ENCODE measurements around the gene AP3D1.
A peak's percentile ranks its signal among the peaks of the same experiment; 100 is the strongest.
"Not testable (repeated sequence)": the region's sequence is repeated elsewhere in the genome, so short reads cannot be mapped to it uniquely, and the experiment has no call there.

The AP3D1 gene

GRCh38 chr19:2138061-2138728, 13.2 kb downstream of the AP3D1 start:
- Histone ChIP-seq H3K4me3 (ENCODE audit: low read depth, low read length) (no peak overlapping the region), H3K27me3 (no peaks in the 10 kb centered on the region), H3K4me1 (peaks cover 4% of the 10 kb centered on the region; the same call in 1 of the 2 replicates), H3K36me3 (peaks cover 39% of the 10 kb centered on the region), H3K9me3 (no peaks in the 10 kb centered on the region)
- TF ChIP-seq CTCF (IDR thresholded peaks at IDR 0.05; ENCODE audit: low read depth, low read length), result no peak
- DNase-seq, result no peak

DNA sequence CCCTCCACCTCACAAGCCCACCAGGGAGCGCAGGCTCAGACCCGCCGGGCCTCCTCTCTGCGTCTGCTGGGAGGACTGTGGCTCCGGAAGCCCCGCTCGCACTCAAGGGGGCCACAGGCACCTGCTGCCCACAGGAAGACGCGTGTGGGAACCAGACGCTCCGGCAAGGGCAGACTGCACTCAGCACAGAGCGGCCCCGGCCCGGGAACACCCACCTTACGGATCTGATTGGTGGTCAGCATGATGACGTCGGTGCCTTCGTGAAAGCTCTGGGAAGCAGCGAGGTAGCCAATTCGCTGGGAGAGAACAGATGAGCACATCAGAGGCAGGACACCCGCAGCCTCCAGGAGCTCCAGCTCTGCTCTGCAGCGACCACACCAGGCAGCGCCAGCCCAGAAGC, 14.6 kb downstream of the AP3D1 start:
- TF ChIP-seq CTCF (IDR thresholded peaks at IDR 0.05; ENCODE audit: low read depth, low read length), result peak; percentile 57; the same call in 1 of the 2 replicates
- Histone ChIP-seq H3K4me1 (peaks cover 4% of the 10 kb centered on the region; the same call in 1 of the 2 replicates), H3K36me3 (peaks cover 51% of the 10 kb centered on the region), H3K9me3 (no peaks in the 10 kb centered on the region), H3K27me3 (no peaks in the 10 kb centered on the region), H3K4me3 (ENCODE audit: low read depth, low read length) (no peak overlapping the region)
- peak; percentile 93 for DNase-seq

DNA sequence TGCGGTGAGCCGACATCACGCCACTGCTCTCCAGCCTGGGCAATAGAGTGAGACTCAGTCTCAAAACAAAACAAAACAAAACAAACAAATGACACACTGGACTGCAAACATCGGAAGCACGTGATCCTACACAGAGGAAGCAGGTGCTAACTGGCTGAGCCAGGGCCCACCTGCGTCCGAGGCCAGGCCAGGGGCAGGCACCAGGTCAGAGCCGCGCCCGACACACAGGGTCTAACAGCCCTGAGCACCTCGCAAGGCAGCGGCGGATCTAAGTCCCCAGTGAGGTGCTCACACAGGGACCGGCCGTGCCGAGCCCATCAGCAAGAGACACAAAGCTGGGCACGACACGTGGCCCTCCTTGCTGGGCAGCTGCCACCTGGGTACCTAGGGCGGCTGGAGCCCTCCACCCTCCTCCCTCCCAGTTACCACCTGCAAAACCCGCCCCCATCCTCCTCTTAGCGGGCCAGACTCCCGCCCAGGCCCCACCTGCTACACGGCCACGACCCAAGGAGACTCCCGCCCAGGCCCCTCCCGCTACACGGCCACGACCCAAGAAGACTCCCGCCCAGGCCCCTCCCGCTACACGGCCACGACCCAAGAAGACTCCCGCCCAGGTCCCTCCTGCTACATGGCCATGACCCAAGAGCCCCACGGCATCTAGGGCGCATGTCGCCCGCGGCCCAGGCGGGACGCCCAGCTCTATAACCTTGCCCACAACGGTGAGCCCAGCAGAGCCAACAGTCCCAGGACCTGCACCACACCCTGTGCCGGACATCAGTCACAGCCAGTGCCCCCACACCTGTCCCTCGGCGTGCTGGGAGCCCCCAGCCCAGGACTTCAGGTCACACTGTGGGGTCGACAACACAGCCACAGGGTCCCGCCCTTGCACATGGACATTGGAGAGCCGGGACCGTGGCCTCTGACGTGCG, 15.6 kb downstream of the AP3D1 start:
- no peak overlapping the region for H3K4me3 ChIP-seq (ENCODE audit: low read depth, low read length)
- H3K9me3 ChIP-seq, result no peaks in the 10 kb centered on the region
- TF ChIP-seq CTCF (IDR thresholded peaks at IDR 0.05; ENCODE audit: low read depth, low read length), result no peak
- DNase-seq, result no peak
- H3K4me1 ChIP-seq, result peaks cover 4% of the 10 kb centered on the region; the same call in 1 of the 2 replicates
- peaks cover 51% of the 10 kb centered on the region for H3K36me3 ChIP-seq
- H3K27me3 ChIP-seq, result no peaks in the 10 kb centered on the region

DNA sequence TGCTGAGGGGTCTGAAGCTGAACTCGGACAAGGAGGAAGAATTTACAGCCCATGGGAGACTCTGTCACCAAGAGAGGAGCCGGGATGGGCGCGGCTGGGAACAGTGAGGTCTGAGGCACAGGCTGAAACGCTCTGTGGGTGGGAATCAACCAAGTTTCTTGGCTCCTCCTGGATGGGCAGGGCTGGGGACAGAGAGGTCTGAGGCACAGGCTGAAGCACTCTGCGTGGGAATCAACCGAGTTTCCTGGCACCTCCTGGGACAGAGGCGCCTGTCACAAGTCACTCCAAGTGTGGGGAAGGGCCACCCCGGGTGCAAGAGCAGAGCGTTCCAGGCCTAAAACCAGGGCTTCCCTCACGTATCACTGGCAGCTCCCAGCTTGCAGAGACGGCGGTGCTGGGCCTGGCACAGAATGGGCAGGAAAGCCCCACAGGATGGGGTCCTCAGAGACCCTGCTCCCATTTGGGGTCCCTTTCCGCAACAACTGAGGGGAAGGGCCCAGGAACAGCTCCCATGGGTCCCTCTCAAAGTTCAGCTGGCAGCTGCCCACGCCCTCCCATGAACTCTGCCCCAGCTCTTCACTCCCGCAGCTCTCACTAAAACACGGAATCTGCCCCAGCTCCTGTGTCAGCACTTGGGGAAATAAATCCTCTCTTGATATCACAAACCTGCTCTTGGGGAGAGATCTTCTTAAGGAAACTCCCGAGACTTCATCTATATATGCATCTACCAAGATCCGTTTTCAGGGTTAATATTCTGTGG, 18.5 kb downstream of the AP3D1 start:
- no peak for DNase-seq
- TF ChIP-seq CTCF (IDR thresholded peaks at IDR 0.05; ENCODE audit: low read depth, low read length), result no peak
- Histone ChIP-seq H3K4me1 (peaks cover 4% of the 10 kb centered on the region; the same call in 1 of the 2 replicates), H3K9me3 (no peaks in the 10 kb centered on the region), H3K4me3 (ENCODE audit: low read depth, low read length) (no peak overlapping the region), H3K27me3 (no peaks in the 10 kb centered on the region), H3K36me3 (peaks cover 44% of the 10 kb centered on the region)

- H3K36me3 ChIP-seq, result peaks cover 47% of the 10 kb centered on the region
- no peak overlapping the region for H3K4me3 ChIP-seq (ENCODE audit: low read depth, low read length)
- no peaks in the 10 kb centered on the region for H3K9me3 ChIP-seq
- H3K27me3 ChIP-seq, result no peaks in the 10 kb centered on the region
- TF ChIP-seq CTCF (IDR thresholded peaks at IDR 0.05; ENCODE audit: low read depth, low read length), result no peak
- no peak for DNase-seq
- peaks cover 4% of the 10 kb centered on the region; the same call in 1 of the 2 replicates for H3K4me1 ChIP-seq
Observed at GRCh38 chr19:2132191-2132590, 19.2 kb downstream of the AP3D1 start.

DNA sequence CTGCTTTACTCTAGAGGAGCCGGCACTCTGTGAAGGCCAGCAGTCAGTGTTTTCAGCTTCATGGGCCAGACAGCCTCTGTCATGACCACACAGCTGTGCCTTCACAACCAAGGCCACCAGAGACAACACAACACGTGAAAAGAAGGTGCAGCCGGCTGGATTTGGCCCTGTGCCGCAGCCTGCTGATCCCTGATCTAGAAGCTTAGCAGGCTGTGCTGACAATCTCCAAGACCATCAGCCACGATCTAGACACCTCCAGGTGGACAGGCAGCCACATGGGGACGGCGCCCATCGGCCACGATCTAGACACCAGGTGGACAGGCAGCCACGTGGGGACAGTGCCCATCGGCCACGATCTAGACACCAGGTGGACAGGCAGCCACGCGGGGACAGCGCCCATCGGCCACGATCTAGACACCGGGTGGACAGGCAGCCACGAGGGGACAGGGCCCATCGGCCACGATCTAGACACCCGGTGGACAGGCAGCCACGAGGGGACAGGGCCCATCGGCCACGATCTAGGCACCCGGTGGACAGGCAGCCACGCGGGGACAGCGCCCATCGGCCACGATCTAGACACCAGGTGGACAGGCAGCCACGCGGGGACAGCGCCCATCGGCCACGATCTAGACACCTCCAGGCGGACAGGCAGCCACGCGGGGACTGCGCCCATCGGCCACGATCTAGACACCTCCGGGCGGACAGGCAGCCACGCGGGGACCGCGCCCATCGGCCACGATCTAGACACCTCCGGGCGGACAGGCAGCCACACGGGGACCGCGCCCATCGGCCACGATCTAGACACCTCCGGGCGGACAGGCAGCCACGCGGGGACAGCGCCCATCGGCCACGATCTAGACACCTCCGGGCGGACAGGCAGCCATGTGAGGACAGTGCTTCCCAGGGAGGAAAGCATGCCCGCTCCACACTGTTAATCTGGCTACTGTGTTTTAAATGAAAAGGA, 20.1 kb downstream of the AP3D1 start:
- H3K36me3 ChIP-seq, result peaks cover 46% of the 10 kb centered on the region
- not testable (repeated sequence) for H3K27me3 ChIP-seq; H3K4me1 ChIP-seq; H3K4me3 ChIP-seq (ENCODE audit: low read depth, low read length); DNase-seq; H3K9me3 ChIP-seq

All from BE2C (cell line).